HCT116 (cell line): ENCODE data around the gene MMEL1. TPM values are rescaled to one million over a fixed set of nuclear protein-coding genes. Genes with fewer than 3 reads are reported as not detected.

Experiments used
- ATAC-seq: fragments of 200-7000 bp; cut with Tn5 transposase; 2 replicates; pipeline ENCODE4 v1.9.1; 2020; ENCODE audit warnings: mild to moderate bottlenecking, moderate library complexity
- BruUV-seq: library from RNA; stranded (reverse); fragments of 400-500 nt; replicated peaks from 2 replicates; lab custom pipeline; 2021; lab: Mats Ljungman, UMichigan
- CTCF ChIA-PET: fragments of 300-600 bp; sonication (Branson Sonifier 250); formaldehyde crosslinking; loops from one replicate; lab custom pipeline; 2021; ENCODE audit warnings: antibody characterized with exemption; lab: Charles Lee
- POLR2A ChIA-PET: fragments of 300-600, 350-600 bp; sonication (Branson Sonifier 250); formaldehyde crosslinking; loops from one replicate; lab custom pipeline; 2021; ENCODE audit warnings: antibody characterized with exemption; lab: Charles Lee
- RAD21 ChIA-PET, 2 experiments: fragments of 300-600 bp; sonication (Branson Sonifier 250); formaldehyde crosslinking; loops; one replicate each; lab custom pipeline; 2023; ENCODE audit warnings: low total read pairs in 2 of 2; ENCODE audit not compliant: uncharacterized antibody in 2 of 2, unreplicated experiment in 2 of 2, low non-redundant PET in 1 of 2; lab: Charles Lee
- DNase-seq: peaks from one replicate; pipeline ENCODE4 v3.0.0-alpha.2; 2010; ENCODE audit warnings: low read depth, low spot score
- H2AFZ ChIP-seq: fragments of 200-600 bp; shearing (Covaris generic), sonication (generic); 2 replicates; pipeline ENCODE4 v1.6.1; 2017; ENCODE audit warnings: low read depth, mixed run types, mixed read lengths, antibody characterized with exemption, low read length; ENCODE audit not compliant: poor library complexity, severe bottlenecking
- H3K27ac ChIP-seq: 2 replicates; pipeline ENCODE4 v1.5.1; 2012; ENCODE audit warnings: low read depth, low read length
- H3K27me3 ChIP-seq: fragments of 200-600 bp; sonication (generic); 2 replicates; pipeline ENCODE4 v1.6.1; 2016; ENCODE audit warnings: mixed run types, low read length, mixed read lengths; ENCODE audit not compliant: insufficient read depth
- H3K36me3 ChIP-seq, 2 experiments: fragments of 200-500 bp in 1 of 2; fragments of 200-600 bp in 1 of 2; sonication (Bioruptor generic) in 1 of 2; sonication (generic) in 1 of 2; 2 replicates each; pipeline versions ENCODE4 v1.5.1 to v1.6.1; 2014 to 2016; ENCODE audit warnings: low read length in 2 of 2, inconsistent platforms in 1 of 2, mixed read lengths in 1 of 2, mixed run types in 1 of 2; ENCODE audit not compliant: insufficient read depth in 2 of 2, control insufficient read depth in 1 of 2
- H3K4me1 ChIP-seq, 2 experiments: fragments of 200-600 bp in 1 of 2; sonication (generic) in 1 of 2; 2 replicates each; pipeline versions ENCODE4 v1.5.1 to v1.6.1; 2012 to 2017; ENCODE audit warnings: low read length in 2 of 2, inconsistent platforms in 1 of 2, mild to moderate bottlenecking in 1 of 2, mixed read lengths in 1 of 2, mixed run types in 1 of 2, moderate library complexity in 1 of 2; ENCODE audit not compliant: insufficient read depth in 2 of 2, control insufficient read depth in 1 of 2
- H3K4me2 ChIP-seq: fragments of 200-600 bp; sonication (generic); 2 replicates; pipeline ENCODE4 v1.6.1; 2017; ENCODE audit warnings: mixed run types, low read length, mixed read lengths
- H3K4me3 ChIP-seq, 2 experiments: fragments of 200-600 bp in 1 of 2; sonication (generic) in 1 of 2; replicated peaks in 1 of 2; 2 replicates each; pipeline ENCODE4 v1.5.1; 2011 to 2016; ENCODE audit warnings: low read length in 2 of 2, control low read depth in 1 of 2, low read depth in 1 of 2, mild to moderate bottlenecking in 1 of 2, mixed read lengths in 1 of 2, mixed run types in 1 of 2
- H3K79me2 ChIP-seq: fragments of 200-600 bp; sonication (generic); 2 replicates; pipeline ENCODE4 v1.6.1; 2017; ENCODE audit warnings: mild to moderate bottlenecking, mixed run types, low read length, moderate library complexity, mixed read lengths; ENCODE audit not compliant: insufficient read depth
- H3K9ac ChIP-seq: fragments of 200-600 bp; sonication (generic); 2 replicates; pipeline ENCODE4 v1.6.1; 2016; ENCODE audit warnings: low read length, mixed read lengths
- H3K9me2 ChIP-seq: fragments of 200-600 bp; sonication (generic), shearing (Covaris generic); 2 replicates; pipeline ENCODE4 v1.6.1; 2017; ENCODE audit warnings: mixed run types, mild to moderate bottlenecking, moderate library complexity; ENCODE audit not compliant: insufficient read depth
- H3K9me3 ChIP-seq, 2 experiments: fragments of 200-500 bp in 1 of 2; fragments of 200-600 bp in 1 of 2; sonication (Bioruptor generic) in 1 of 2; sonication (generic) in 1 of 2; 2 replicates each; pipeline ENCODE4 v1.6.1; 2014 to 2017; ENCODE audit warnings: low read length in 2 of 2, mixed read lengths in 2 of 2, inconsistent platforms in 1 of 2, low read depth in 1 of 2, mild to moderate bottlenecking in 1 of 2, mixed run types in 1 of 2, moderate library complexity in 1 of 2; ENCODE audit not compliant: control insufficient read depth in 1 of 2, insufficient read depth in 1 of 2
- H4K20me1 ChIP-seq: fragments of 200-600 bp; sonication (generic), shearing (Covaris generic); 2 replicates; pipeline ENCODE4 v1.6.1; 2017; ENCODE audit warnings: mixed run types, mild to moderate bottlenecking, moderate library complexity; ENCODE audit not compliant: insufficient read depth
- ELF1 ChIP-seq: IDR thresholded peaks from 2 replicates; pipeline ENCODE4 v1.6.1; 2012; ENCODE audit warnings: low read depth, borderline replicate concordance
- EZH2 ChIP-seq: fragments of 200-600 bp; sonication (generic); IDR thresholded peaks from 2 replicates; pipeline ENCODE4 v1.6.1; 2017; ENCODE audit warnings: antibody characterized with exemption, mixed run types
- EZH2phosphoT487 ChIP-seq: fragments of 200-600 bp; IDR thresholded peaks from 2 replicates; pipeline ENCODE4 v1.6.1; 2018; ENCODE audit warnings: antibody characterized with exemption, borderline replicate concordance
- FOSL1 ChIP-seq: IDR thresholded peaks from 2 replicates; pipeline ENCODE4 v1.6.1; 2012; ENCODE audit warnings: low read depth
- MAX ChIP-seq: IDR thresholded peaks from 2 replicates; pipeline ENCODE4 v1.6.1; 2012
- POLR2A ChIP-seq: IDR thresholded peaks from 2 replicates; pipeline ENCODE4 v1.7.0; 2011; ENCODE audit warnings: borderline replicate concordance; ENCODE audit not compliant: insufficient read depth, insufficient read length; ENCODE audit errors: extremely low read depth
- POLR2AphosphoS5 ChIP-seq: IDR thresholded peaks from 2 replicates; pipeline ENCODE4 v1.6.1; 2011; ENCODE audit warnings: mild to moderate bottlenecking, low read depth, low read length, moderate library complexity
- RAD21 ChIP-seq: IDR thresholded peaks from 2 replicates; pipeline ENCODE4 v1.6.1; 2012; ENCODE audit warnings: low read depth, mild to moderate bottlenecking
- SRF ChIP-seq: IDR thresholded peaks from 2 replicates; pipeline ENCODE4 v1.6.1; 2012; ENCODE audit warnings: low read depth
- TCF7L2 ChIP-seq: IDR thresholded peaks from 2 replicates; pipeline ENCODE4 v1.7.0; 2011; ENCODE audit warnings: borderline replicate concordance, inconsistent platforms; ENCODE audit not compliant: insufficient read depth, insufficient read length; ENCODE audit errors: extremely low read depth
- ZBTB33 ChIP-seq: IDR thresholded peaks from 2 replicates; pipeline ENCODE4 v1.6.1; 2011; ENCODE audit warnings: mild to moderate bottlenecking, low read length, moderate library complexity; ENCODE audit not compliant: insufficient replicate concordance; ENCODE audit errors: extremely low read depth
- ZNF274 ChIP-seq: fragments of 200-500 bp; sonication (Bioruptor generic); IDR thresholded peaks from 2 replicates; pipeline ENCODE4 v1.6.1; 2014; ENCODE audit warnings: mild to moderate bottlenecking, low read depth, low read length, inconsistent platforms
- intact Hi-C: fragments of 100-400 bp; cut with micrococcal nuclease; formaldehyde crosslinking; loops from 2 replicates; pipeline ENCODE4 v1.10.0; 2022
- total RNA-seq: library from RNA; stranded (reverse); gene quantifications from one replicate; pipeline ENCODE4 v1.2.1, GENCODE V29; 2021; ENCODE audit not compliant: unreplicated experiment

The MMEL1 gene
- total RNA-seq, 1 experiment from 2014 or later = 2.7 TPM

- H3K79me2 ChIP-seq = no peaks in the 10 kb centered on the region
- CTCF ChIA-PET = no interaction called here
- no peak overlapping the region for H3K27ac ChIP-seq
- no peaks in the 10 kb centered on the region for H3K9me2 ChIP-seq
- no peak overlapping the region for H2AFZ ChIP-seq
- POLR2A ChIA-PET = no interaction called here
- no peak overlapping the region for H3K4me3 ChIP-seq
- BruUV-seq = no TSS peak
- no peaks in the 10 kb centered on the region for H4K20me1 ChIP-seq
- intact Hi-C loops = no loop called here
- H3K4me2 ChIP-seq = no peak overlapping the region
- RAD21 ChIA-PET = no interaction called here
- no peak overlapping the region for H3K9ac ChIP-seq
- TF ChIP-seq POLR2AphosphoS5 (no peak), FOSL1 (no peak), MAX (no peak), EZH2phosphoT487 (no peak), POLR2A (no peak), ZNF274 (no peak), RAD21 (no peak)
- DNase-seq (no peak), ATAC-seq (no peak)
- no peaks in the 10 kb centered on the region for H3K27me3 ChIP-seq
- H3K36me3 ChIP-seq = no peaks in the 10 kb centered on the region
- no peaks in the 10 kb centered on the region for H3K9me3 ChIP-seq
- H3K4me1 ChIP-seq = no peaks in the 10 kb centered on the region
Observed at GRCh38 chr1:2593251-2593878, 39.5 kb downstream of the MMEL1 start.

- DNase-seq = no peak
Observed at GRCh38 chr1:2592672-2593071, 40.1 kb downstream of the MMEL1 start.

More at GRCh38 chr1:2592672-2593071, 40.1 kb downstream of the MMEL1 start:
- TF ChIP-seq ZNF274 (no peak), ZBTB33 (no peak), SRF (no peak), ELF1 (no peak), TCF7L2 (no peak), EZH2 (no peak)
- H3K4me1 ChIP-seq = peaks cover 0 to 3% of the 10 kb centered on the region in 2 experiments; a peak in 1 of 4 replicates
- no peaks in the 10 kb centered on the region for H3K9me3 ChIP-seq
- POLR2A ChIA-PET = no interaction called here
- H3K79me2 ChIP-seq = no peaks in the 10 kb centered on the region
- no peaks in the 10 kb centered on the region for H3K36me3 ChIP-seq
- H4K20me1 ChIP-seq = no peaks in the 10 kb centered on the region
- CTCF ChIA-PET = no interaction called here
- H3K27me3 ChIP-seq = no peaks in the 10 kb centered on the region
- no peak overlapping the region for H3K4me3 ChIP-seq
- RAD21 ChIA-PET = no interaction called here
- no peaks in the 10 kb centered on the region for H3K9me2 ChIP-seq
- no peak overlapping the region for H3K27ac ChIP-seq
- intact Hi-C loops = no loop called here
- no peak overlapping the region for H3K9ac ChIP-seq
- no peak overlapping the region for H3K4me2 ChIP-seq
- H2AFZ ChIP-seq = no peak overlapping the region
- BruUV-seq = no TSS peak
- ATAC-seq = no peak
